ENCODE data around the gene CSF2. TPM values are rescaled to one million over a fixed set of nuclear protein-coding genes. Genes with fewer than 3 reads are reported as not detected.

CSF2 gene
- total RNA-seq, 1 experiment from 2014 or later = 0.30 TPM

DNA sequence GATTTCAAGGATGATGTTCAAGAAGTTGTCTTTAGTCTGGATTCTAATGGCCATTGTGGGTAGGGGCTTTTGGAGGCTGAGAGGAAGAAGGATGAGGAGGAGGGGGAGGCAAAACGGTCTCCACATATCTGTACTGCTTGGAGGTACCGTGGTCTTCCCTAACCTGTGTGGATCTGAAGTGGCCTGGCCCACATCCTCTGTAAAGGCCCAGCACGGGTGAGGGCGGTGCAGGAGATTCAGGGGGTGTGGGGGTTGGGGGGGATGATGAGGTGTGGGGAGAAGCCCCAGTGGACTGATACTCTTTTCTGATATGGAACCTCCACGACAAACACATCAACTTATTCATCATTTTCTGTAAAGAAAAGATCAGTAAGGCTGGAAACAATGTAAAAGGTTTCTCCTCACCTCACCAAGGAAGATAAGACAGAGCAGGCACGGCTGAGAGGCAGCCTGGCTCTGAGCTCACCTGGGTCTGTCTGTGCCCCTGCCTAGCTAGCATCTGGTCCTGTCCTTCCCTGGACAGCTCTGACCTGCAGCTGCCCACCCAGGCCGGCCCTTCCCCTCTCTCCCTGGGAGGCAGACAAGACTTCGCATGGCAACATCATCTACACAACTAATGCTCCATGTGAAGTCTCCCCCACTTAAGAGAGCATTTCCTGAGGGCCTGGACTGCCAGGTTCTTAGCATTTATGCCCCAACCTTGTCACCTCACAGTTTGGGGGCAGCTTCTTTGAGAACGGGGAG, 18.7 kb upstream of the CSF2 start:
- H3K4me3 ChIP-seq (replicated peaks in 1 of 2; ENCODE audit: low read depth in 1 of 2, low read length in 2 of 2) = no peak overlapping the region
- intact Hi-C loops (cut with micrococcal nuclease) = no loop called here
- BruUV-seq (replicated peaks) = no TSS peak

More for the DNA sequence above, 18.7 kb upstream of the CSF2 start:
- RAD21 ChIA-PET (ENCODE audit: low non-redundant PET in 1 of 2, low total read pairs in 2 of 2, uncharacterized antibody in 2 of 2, unreplicated experiment in 2 of 2) = no interaction called here
- POLR2A ChIA-PET = no interaction called here
- Histone ChIP-seq H3K27me3 (ENCODE audit: insufficient read depth, low read length) (no peaks in the 10 kb centered on the region), H3K9ac (ENCODE audit: low read length) (no peak overlapping the region), H3K9me3 (ENCODE audit: control insufficient read depth in 1 of 2, insufficient read depth in 1 of 2, low read depth in 1 of 2, low read length in 2 of 2) (no peaks in the 10 kb centered on the region), H3K36me3 (ENCODE audit: control insufficient read depth in 1 of 2, insufficient read depth in 2 of 2, low read length in 2 of 2) (no peaks in the 10 kb centered on the region), H3K4me2 (ENCODE audit: low read length) (no peak overlapping the region), H4K20me1 (ENCODE audit: insufficient read depth) (no peaks in the 10 kb centered on the region), H2AFZ (ENCODE audit: low read depth, low read length, poor library complexity, severe bottlenecking) (no peak overlapping the region), H3K9me2 (ENCODE audit: insufficient read depth) (no peaks in the 10 kb centered on the region), H3K79me2 (ENCODE audit: insufficient read depth, low read length) (no peaks in the 10 kb centered on the region), H3K27ac (ENCODE audit: low read depth, low read length) (no peak overlapping the region), H3K4me1 (ENCODE audit: control insufficient read depth in 1 of 2, insufficient read depth in 2 of 2, low read length in 2 of 2) (no peaks in the 10 kb centered on the region)
- CTCF ChIA-PET = interaction anchor here (0.8 to 2.4 kb wide), 2 partner anchors 8 kb away, joined by 3 to 9 read pairs; no protein-coding TSS in a partner anchor
- TF ChIP-seq, protein P1, sequence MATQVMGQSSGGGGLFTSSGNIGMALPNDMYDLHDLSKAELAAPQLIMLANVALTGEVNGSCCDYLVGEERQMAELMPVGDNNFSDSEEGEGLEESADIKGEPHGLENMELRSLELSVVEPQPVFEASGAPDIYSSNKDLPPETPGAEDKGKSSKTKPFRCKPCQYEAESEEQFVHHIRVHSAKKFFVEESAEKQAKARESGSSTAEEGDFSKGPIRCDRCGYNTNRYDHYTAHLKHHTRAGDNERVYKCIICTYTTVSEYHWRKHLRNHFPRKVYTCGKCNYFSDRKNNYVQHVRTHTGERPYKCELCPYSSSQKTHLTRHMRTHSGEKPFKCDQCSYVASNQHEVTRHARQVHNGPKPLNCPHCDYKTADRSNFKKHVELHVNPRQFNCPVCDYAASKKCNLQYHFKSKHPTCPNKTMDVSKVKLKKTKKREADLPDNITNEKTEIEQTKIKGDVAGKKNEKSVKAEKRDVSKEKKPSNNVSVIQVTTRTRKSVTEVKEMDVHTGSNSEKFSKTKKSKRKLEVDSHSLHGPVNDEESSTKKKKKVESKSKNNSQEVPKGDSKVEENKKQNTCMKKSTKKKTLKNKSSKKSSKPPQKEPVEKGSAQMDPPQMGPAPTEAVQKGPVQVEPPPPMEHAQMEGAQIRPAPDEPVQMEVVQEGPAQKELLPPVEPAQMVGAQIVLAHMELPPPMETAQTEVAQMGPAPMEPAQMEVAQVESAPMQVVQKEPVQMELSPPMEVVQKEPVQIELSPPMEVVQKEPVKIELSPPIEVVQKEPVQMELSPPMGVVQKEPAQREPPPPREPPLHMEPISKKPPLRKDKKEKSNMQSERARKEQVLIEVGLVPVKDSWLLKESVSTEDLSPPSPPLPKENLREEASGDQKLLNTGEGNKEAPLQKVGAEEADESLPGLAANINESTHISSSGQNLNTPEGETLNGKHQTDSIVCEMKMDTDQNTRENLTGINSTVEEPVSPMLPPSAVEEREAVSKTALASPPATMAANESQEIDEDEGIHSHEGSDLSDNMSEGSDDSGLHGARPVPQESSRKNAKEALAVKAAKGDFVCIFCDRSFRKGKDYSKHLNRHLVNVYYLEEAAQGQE (IDR thresholded peaks at IDR 0.05; ENCODE audit: low read depth) = no peak
- TF ChIP-seq, protein P2, sequence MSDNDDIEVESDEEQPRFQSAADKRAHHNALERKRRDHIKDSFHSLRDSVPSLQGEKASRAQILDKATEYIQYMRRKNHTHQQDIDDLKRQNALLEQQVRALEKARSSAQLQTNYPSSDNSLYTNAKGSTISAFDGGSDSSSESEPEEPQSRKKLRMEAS (IDR thresholded peaks at IDR 0.05) = no peak
- no peak for TF ChIP-seq SRF (IDR thresholded peaks at IDR 0.05; ENCODE audit: low read depth)
- DNase-seq (ENCODE audit: low read depth, low spot score) (no peak), ATAC-seq (no peak)

Data from HCT116 (cell line).